CD4-positive, alpha-beta T cell (primary cell): ENCODE results near the gene SNX20. TPM values are rescaled to one million over a fixed set of nuclear protein-coding genes. Genes with fewer than 3 reads are reported as not detected.
A peak's percentile ranks its signal among the peaks of the same experiment; 100 is the strongest.

Experiments used
- ATAC-seq: fragments of 200-7000 bp; cut with Tn5 transposase; one replicate; pipeline ENCODE4 v1.10.0; 2022; ENCODE audit warnings: mild to moderate bottlenecking; ENCODE audit not compliant: poor library complexity
- CTCF ChIA-PET: fragments of 350-600 bp; sonication (Branson Sonifier 250); formaldehyde crosslinking; loops from one replicate; lab custom pipeline; 2021; ENCODE audit warnings: antibody characterized with exemption, inconsistent platforms; lab: Charles Lee
- POLR2A ChIA-PET: fragments of 350-600 bp; sonication (Branson Sonifier 250); formaldehyde crosslinking; loops from one replicate; lab custom pipeline; 2021; ENCODE audit warnings: antibody characterized with exemption, inconsistent platforms; lab: Charles Lee
- DNase-seq, 14 experiments: peaks; one replicate each; pipeline ENCODE4 v3.0.0-alpha.2; 2013 to 2020; ENCODE audit warnings: mixed read lengths in 2 of 14
- H3K27ac ChIP-seq, 2 donors: one replicate each; pipeline versions ENCODE4 v1.5.1 to v1.7.0; 2013; ENCODE audit warnings: low read length in 2 of 2, low read depth in 1 of 2, mild to moderate bottlenecking in 1 of 2
- H3K27me3 ChIP-seq, 2 experiments: 1 replicate in 1 of 2; 2 replicates in 1 of 2; pipeline versions ENCODE4 v1.6.1 to v1.7.0; 2013; ENCODE audit warnings: low read length in 2 of 2, control low read depth in 1 of 2, mild to moderate bottlenecking in 1 of 2, moderate library complexity in 1 of 2; ENCODE audit not compliant: insufficient read depth in 2 of 2, control insufficient read depth in 1 of 2
- H3K36me3 ChIP-seq: one replicate; pipeline ENCODE4 v1.6.1; 2013; ENCODE audit warnings: low read length, control low read depth; ENCODE audit not compliant: insufficient read depth
- H3K4me1 ChIP-seq: one replicate; pipeline ENCODE4 v1.6.1; 2013; ENCODE audit warnings: low read length, control low read depth; ENCODE audit not compliant: insufficient read depth
- H3K4me3 ChIP-seq: one replicate; pipeline ENCODE4 v1.5.1; 2013; ENCODE audit warnings: mild to moderate bottlenecking, low read length, moderate library complexity
- H3K9me3 ChIP-seq, 2 experiments: 1 replicate in 1 of 2; 2 replicates in 1 of 2; pipeline versions ENCODE4 v1.6.1 to v1.7.0; 2013; ENCODE audit warnings: low read length in 2 of 2, mild to moderate bottlenecking in 2 of 2, control low read depth in 1 of 2, moderate library complexity in 1 of 2; ENCODE audit not compliant: control insufficient read depth in 1 of 2, insufficient read depth in 1 of 2
- H3K27ac Mint-ChIP-seq: one replicate; pipeline ENCODE4 v1.8.0; 2020; ENCODE audit warnings: mixed read lengths
- H3K27me3 Mint-ChIP-seq: one replicate; pipeline ENCODE4 v1.8.0; 2021; ENCODE audit warnings: mixed read lengths
- H3K36me3 Mint-ChIP-seq: one replicate; pipeline ENCODE4 v1.8.0; 2021; ENCODE audit warnings: low read depth, mixed read lengths
- H3K4me1 Mint-ChIP-seq: one replicate; pipeline ENCODE4 v1.8.0; 2021; ENCODE audit warnings: low read depth, mixed read lengths
- H3K4me3 Mint-ChIP-seq: one replicate; pipeline ENCODE4 v1.8.0; 2020; ENCODE audit warnings: mild to moderate bottlenecking, mixed read lengths
- H3K9me3 Mint-ChIP-seq: one replicate; pipeline ENCODE4 v1.8.0; 2020; ENCODE audit warnings: mixed read lengths
- CTCF ChIP-seq: fragments of 200-600 bp; IDR thresholded peaks from one replicate; pipeline ENCODE4 v1.8.0; 2022; ENCODE audit warnings: antibody characterized with exemption, mild to moderate bottlenecking
- intact Hi-C, 2 experiments: fragments of 100-400 bp; cut with DNase I in 1 of 2; cut with micrococcal nuclease in 1 of 2; formaldehyde crosslinking; loops; one replicate each; pipeline versions ENCODE4 v1.15.1 to v1.9.0; 2023 to 2025; cut with DNase I, micrococcal nuclease
- total RNA-seq, 174 experiments: library from RNA in 2 of 174; stranded (reverse) in 2 of 174; gene quantifications; one replicate each; pipeline ENCODE4 v1.2.3 and lab custom pipeline; 2021 to 2026

Gene SNX20
- total RNA-seq, 2 experiments from 2014 or later = 26.6 TPM

- Mint-ChIP-seq H3K27ac (peak overlapping the region; percentile 87), H3K36me3 (no peaks in the 10 kb centered on the region), H3K9me3 (no peaks in the 10 kb centered on the region), H3K27me3 (no peaks in the 10 kb centered on the region), H3K4me3 (peak overlapping the region; percentile 86), H3K4me1 (peaks cover 75% of the 10 kb centered on the region)
- H3K36me3 ChIP-seq = peaks cover 5% of the 10 kb centered on the region
- intact Hi-C loops = no loop called here
- ATAC-seq (peak; percentile 66), DNase-seq (peak in 10 of 14 experiments; percentile 40 to 91 (median 56))
- H3K9me3 ChIP-seq = no peaks in the 10 kb centered on the region
- no peak for TF ChIP-seq CTCF
- ChIA-PET CTCF (interaction anchor here (1.0 to 1.2 kb wide), 3 partner anchors 16 to 31 kb away, joined by 3 to 6 read pairs (median 4); partner anchors contain the start of gene SNX20), POLR2A (interaction anchor here (1.3 to 4.1 kb wide), 5 partner anchors 10 to 45 kb away, joined by 4 to 23 read pairs (median 16); partner anchors contain the start of genes CYLD and SNX20)
- H3K4me1 ChIP-seq = peaks cover 77% of the 10 kb centered on the region
- H3K27me3 ChIP-seq = no peaks in the 10 kb centered on the region
- H3K27ac ChIP-seq = peak overlapping the region; percentile 8 to 85
- peak overlapping the region; percentile 58 for H3K4me3 ChIP-seq
Measured at GRCh38 chr16:50696575-50697420, 15.7 kb upstream of the SNX20 start.

- H3K36me3 Mint-ChIP-seq = no peaks in the 10 kb centered on the region
- ATAC-seq = no peak
- H3K27me3 Mint-ChIP-seq = no peaks in the 10 kb centered on the region
- H3K36me3 ChIP-seq = peaks cover 5% of the 10 kb centered on the region
- CTCF ChIA-PET = interaction anchor here (1.0 to 1.2 kb wide), 3 partner anchors 15 to 31 kb away, joined by 3 to 6 read pairs (median 4); partner anchors contain the start of gene SNX20
- H3K9me3 ChIP-seq = no peaks in the 10 kb centered on the region
- no peaks in the 10 kb centered on the region for H3K9me3 Mint-ChIP-seq
- POLR2A ChIA-PET = interaction anchor here (1.3 to 4.1 kb wide), 5 partner anchors 10 to 45 kb away, joined by 4 to 23 read pairs (median 16); partner anchors contain the start of genes CYLD and SNX20
- H3K4me1 Mint-ChIP-seq = peaks cover 71% of the 10 kb centered on the region
- TF ChIP-seq CTCF = no peak
- peak overlapping the region; percentile 87 for H3K27ac Mint-ChIP-seq
- H3K4me3 ChIP-seq = no peak overlapping the region
- intact Hi-C loops = no loop called here
- H3K4me1 ChIP-seq = peaks cover 77% of the 10 kb centered on the region
- H3K27me3 ChIP-seq = no peaks in the 10 kb centered on the region
- H3K27ac ChIP-seq = peak overlapping the region; percentile 42 to 85
- DNase-seq = peak in 3 of 14 experiments; percentile 21 to 44 (median 43)
- peak overlapping the region; percentile 47 for H3K4me3 Mint-ChIP-seq
Measured at GRCh38 chr16:50696126-50696525, 15.0 kb upstream of the SNX20 start.

GRCh38 chr16:50695017-50696000 is 14.2 kb upstream of the SNX20 start:
- H3K36me3 ChIP-seq = peaks cover 5% of the 10 kb centered on the region
- intact Hi-C loops = no loop called here
- CTCF ChIA-PET = interaction anchor here (1.1 to 1.8 kb wide), 2 partner anchors 14 to 30 kb away, joined by 4 to 7 read pairs; partner anchors contain the start of gene SNX20
- peak overlapping the region; percentile 16 to 42 for H3K27ac ChIP-seq
- Mint-ChIP-seq H3K27ac (peak overlapping the region; percentile 87), H3K36me3 (no peaks in the 10 kb centered on the region), H3K9me3 (no peaks in the 10 kb centered on the region), H3K4me1 (peaks cover 73% of the 10 kb centered on the region), H3K27me3 (no peaks in the 10 kb centered on the region), H3K4me3 (peak overlapping the region; percentile 83)
- H3K27me3 ChIP-seq = no peaks in the 10 kb centered on the region
- ATAC-seq (no peak), DNase-seq (peak in 2 of 14 experiments; percentile 60 to 65)
- no peak for TF ChIP-seq CTCF
- peaks cover 76% of the 10 kb centered on the region for H3K4me1 ChIP-seq
- peak overlapping the region; percentile 70 for H3K4me3 ChIP-seq
- no peaks in the 10 kb centered on the region for H3K9me3 ChIP-seq
- POLR2A ChIA-PET = interaction anchor here (1.0 to 2.9 kb wide), 7 partner anchors 9 to 46 kb away, joined by 3 to 16 read pairs (median 7); partner anchors contain the start of genes CYLD and SNX20
